CMK (cell line): Measurements from ENCODE around the gene FUT6.
"Not testable (repeated sequence)": the region's sequence is repeated elsewhere in the genome, so short reads cannot be mapped to it uniquely, and the experiment has no call there.

Source experiments
- DNase-seq: peaks from one replicate; pipeline ENCODE4 v3.0.0-alpha.2; 2010; ENCODE audit warnings: low read depth

FUT6 gene

GRCh38 chr19:5785423-5785822, 54.1 kb downstream of the FUT6 start:
- DNase-seq: no peak

- DNase-seq: no peak
Observed at GRCh38 chr19:5784581-5785147, 54.8 kb downstream of the FUT6 start, which contains the start of gene PRR22. Gene PRR22 (minus strand): TSS chr19:5784746. CDS start chr19:5784660, 86 bp downstream.

DNA sequence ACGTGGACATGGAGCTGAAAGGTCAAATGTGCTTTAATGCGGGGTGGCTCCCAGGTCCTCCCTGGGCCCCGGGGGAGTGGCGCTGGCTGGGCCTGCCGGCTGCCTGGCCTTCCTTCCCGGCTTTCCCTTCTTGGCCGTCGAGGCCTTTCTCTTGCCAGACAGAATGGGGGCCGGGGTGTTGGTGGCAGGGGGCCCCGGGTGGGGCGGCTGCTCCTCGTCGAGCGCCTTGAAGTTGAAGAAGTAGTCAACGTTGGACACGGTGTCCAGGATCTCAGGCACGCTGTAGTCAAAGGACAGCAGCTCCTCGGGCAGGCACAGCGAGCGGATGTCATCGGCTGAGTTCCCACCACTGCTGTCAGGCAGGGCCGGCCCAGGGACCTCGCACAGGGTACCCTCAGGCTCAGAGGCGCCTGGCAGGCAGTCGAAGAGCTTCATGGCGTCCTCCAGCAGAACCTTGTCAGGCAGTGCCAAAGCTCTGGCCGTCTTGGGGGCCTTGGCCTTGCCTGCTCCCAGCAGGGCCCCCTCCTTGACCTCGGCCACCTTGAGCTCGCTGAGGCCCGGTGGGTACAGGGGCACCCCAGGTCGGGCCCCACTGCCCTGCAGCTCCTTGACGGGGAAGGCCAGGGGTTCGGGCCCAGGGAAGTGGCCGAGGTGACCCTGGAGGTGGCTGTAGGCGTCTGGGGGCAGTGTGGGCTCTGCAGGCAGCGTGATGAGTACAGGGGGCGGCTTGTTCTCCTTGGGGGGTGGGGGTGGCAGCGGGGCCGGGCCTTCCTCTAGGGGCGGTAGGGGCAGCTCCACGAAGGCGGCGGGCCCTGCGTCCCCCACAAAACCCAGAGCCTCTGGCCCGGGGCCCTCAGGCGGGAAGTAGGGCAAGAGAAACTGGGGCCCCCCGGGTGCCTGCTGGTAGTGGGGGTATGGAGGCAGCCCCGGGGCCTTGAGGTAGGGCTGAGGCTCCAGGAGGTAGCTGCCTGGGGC, 56.3 kb downstream of the FUT6 start:
- no peak for DNase-seq

DNA sequence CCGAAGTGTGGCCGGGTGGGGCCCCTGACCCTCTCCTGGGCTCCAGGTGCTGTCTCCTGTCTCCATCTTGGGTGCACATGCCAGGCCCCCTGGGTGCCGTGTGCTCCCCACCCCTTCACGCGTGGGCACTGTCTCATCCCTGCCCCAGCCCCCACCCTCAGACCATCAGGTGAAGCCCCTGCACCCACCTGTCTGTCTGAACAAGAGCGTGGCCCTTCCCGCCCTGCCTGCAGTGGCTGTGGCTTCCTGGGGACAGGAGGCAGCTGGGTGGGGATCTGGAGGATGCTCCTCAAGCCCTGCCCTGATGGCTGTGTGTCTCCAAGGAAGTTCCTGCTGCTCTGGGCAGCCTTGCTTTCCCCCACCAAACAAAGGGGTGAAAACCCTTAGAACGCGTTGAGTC, 57.2 kb downstream of the FUT6 start:
- no peak for DNase-seq

GRCh38 chr19:5780916-5781315, 58.6 kb downstream of the FUT6 start:
- DNase-seq: not testable (repeated sequence)
